Kidney capillary endothelial cell (primary cell): ENCODE measurements around the gene GEMIN4.
"Not testable (repeated sequence)": the region's sequence is repeated elsewhere in the genome, so short reads cannot be mapped to it uniquely, and the experiment has no call there.

Source experiments
- DNase-seq: peaks from one replicate; pipeline ENCODE4 v3.0.0-alpha.2; 2018; ENCODE audit warnings: low spot score

GEMIN4 gene

DNA sequence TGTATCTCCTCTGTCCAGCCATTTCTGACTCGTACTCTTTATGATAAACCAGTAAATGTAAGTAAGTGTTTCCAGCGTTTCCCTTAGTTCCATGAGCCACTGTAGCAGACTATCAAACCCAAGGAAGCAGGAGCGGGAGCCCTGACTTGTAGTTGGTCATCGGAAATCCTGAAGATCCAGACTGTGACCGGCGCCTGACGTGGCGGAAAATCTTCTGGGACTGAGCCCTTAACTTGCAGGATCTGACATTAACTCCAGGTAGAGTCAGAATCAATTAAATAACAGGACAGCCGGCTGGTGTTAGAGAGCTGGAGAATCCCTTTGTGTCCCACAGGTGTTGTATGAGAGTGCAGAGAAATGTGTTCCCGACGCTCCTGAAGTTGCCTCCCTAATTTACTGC is 26.0 kb upstream of the GEMIN4 start:
- DNase-seq: no peak

- DNase-seq: no peak
Measured at GRCh38 chr17:774313-774584, 22.2 kb upstream of the GEMIN4 start.

DNA sequence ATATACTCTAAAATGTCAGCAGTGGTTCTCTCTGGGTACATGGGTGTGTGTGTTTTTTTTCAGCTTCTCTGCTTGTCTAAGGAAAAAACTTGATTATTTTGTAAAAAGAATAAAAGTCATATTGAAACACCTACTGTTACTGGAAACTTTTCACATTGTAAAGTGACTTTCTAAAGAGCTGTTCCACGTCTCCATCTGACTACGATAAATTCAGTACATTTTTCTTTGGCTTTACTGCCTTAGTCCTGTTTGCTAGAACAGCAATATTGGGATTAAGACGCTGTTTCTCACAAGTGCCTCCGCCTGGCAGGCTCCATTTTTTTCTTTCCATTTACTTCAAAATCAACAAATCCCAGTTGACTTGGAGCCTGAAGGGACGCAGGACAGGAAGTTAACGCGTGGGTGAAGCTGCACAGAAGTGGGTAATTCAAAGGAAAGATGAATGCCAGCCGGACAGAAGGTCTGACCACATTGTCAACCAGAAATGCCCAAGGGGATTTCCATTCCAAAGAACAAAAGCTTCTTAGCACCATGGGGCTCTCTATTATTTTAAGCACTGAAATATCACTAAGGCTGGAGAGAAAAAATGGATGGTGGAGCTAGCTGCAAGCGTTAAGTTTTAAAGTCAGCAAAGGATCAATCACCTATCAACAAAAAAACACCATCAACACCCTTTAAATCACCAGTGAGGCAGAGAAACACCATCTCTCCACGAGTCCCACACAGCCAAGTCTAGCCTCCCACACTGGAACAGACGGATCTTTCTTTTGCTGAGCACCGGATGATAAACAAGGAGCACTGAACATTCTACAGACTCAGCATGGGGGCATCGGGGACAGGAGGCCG is 21.6 kb upstream of the GEMIN4 start:
- DNase-seq: no peak

DNA sequence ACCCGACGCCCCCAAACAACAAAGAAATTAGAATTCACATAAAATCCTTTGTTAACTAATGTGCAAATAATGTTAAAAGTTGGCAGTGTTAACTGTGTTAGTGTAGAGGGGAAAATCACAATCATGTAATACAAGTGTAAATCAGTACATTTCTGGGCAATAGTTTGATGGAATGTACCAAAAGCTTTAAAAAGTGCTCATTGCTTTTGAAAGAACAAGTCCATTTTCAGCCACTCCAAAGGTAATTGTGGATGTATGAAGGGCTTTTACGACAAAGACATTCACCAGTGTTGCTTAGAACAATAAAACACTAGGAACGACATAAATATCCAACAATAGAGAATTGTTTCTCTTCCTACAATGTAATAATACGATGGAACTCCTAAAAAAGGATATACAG is 21.0 kb upstream of the GEMIN4 start:
- DNase-seq: no peak

- no peak for DNase-seq
Measured at GRCh38 chr17:767076-767475, 15.0 kb upstream of the GEMIN4 start.

DNA sequence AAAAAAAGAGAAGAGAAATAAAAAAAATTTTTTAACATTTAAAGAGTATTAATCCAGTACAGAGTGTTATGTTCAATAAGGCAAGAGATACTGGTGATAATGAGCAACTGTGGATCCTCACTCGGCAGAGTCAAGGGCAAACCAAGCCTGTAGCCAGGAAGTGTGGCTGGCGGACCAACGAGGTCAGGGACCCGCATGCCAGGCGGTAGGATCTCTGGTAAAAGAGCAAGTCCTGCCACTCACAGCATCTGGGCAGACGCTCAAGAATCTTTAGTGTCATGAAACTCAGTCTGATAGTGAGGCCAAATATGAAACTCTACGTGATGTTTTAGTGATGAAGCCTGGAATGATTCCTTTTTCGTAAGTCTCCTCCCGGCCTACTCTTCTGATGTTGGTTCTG is 8.3 kb upstream of the GEMIN4 start:
- DNase-seq: no peak

GRCh38 chr17:759964-760363 is 7.9 kb upstream of the GEMIN4 start:
- no peak for DNase-seq

DNA sequence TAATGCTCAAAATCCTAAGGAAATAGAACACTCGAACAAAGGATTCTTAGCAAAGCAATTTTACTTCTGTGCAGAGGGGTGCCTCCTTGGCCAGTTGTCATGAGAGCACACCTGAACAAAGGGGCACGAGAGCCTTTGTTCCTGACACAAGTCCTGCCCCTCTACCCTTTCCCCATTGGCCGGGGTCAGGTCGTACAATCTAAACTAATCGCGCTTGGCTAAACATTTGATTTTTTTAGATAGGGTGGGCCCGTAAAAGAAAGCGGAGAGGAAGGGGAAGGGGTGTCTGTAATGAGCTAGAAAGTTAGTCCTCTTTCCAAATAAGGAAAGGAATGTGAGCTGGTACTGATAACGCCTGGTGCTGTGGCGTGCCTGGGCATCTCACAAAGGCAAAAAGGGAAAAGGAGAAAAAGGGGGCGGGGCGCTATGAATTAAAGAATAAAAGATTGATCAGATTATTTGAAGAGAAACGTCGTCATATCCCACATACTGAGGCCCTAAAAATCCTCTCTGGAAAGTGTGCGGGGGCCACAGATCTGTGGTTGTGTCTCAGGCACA is 4.0 kb upstream of the GEMIN4 start:
- DNase-seq: not testable (repeated sequence)

DNA sequence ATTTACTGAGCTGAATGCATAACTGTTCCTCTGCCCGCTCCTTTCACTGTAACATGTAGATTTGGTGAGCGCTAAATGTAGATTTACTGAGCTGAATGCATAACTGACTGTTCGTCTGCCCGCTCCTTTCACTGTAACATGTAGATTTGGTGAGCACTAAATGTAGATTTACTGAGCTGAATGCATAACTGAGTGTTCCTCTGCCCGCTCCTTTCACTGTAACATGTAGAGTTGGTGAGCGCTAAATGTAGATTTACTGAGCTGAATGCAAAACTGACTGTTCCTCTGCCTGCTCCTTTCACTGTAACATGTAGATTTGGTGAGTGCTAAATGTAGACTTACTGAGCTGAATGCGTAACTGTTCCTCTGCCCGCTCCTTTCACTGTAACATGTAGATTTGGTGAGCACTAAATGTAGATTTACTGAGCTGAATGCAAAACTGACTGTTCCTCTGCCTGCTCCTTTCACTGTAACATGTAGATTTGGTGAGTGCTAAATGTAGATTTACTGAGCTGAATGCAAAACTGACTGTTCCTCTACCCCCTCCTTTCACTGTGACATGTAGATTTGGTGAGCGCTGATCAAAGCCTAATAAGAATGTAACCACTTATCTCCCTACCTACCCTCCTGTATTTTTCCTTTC is 3.4 kb upstream of the GEMIN4 start:
- DNase-seq: not testable (repeated sequence)

- DNase-seq: no peak
Measured at GRCh38 chr17:753418-753817, 1.4 kb upstream of the GEMIN4 start.

- DNase-seq: no peak
Measured at GRCh38 chr17:752620-753219, 656 bp upstream of the GEMIN4 start.

- DNase-seq: no peak
Measured at GRCh38 chr17:751269-752001, 629 bp downstream of the GEMIN4 start.

DNA sequence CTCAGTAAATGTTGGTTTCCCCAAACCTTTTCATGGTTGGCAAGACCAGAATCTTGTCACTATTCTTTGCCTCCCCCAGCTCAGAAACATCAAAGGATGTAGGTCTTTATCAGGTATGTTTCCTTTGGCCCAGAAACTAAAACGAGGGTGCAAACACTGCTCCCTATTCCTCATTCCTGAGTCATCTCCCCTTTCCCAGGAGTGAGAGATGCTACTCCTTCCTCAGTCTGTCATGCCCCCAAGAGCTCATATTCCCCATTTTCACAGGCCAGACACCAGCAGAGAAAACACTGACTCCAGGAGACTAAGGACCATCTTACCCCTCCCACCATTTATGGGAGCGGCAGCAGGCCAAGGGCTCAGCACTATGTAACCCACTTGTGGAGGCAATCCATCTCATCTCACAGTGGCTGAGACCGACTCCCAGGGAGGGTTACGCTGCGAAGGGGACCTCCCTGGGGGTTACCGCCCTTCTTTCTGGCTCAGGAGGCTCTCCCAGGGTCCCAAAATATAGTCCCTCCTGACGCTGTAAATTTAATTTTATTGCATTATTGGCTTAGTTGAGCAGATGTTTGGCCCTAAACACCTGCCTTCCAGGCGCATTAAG is 1.5 kb downstream of the GEMIN4 start:
- DNase-seq: no peak

DNA sequence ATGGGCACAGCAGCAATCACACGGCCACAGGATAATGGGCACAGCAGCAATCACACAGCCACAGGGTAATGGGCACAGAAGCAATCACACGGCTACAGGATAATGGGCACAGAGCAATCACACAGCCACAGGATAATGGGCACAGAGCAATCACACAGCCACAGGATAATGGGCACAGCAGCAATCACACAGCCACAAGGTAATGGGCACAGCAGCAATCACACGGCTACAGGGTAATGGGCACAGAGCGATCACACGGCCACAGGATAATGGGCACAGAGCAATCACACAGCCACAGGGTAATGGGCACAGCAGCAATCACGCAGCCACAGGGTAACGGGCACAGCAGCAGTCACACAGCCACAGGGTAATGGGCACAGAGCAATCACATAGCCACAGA is 2.7 kb downstream of the GEMIN4 start:
- DNase-seq: not testable (repeated sequence)

DNA sequence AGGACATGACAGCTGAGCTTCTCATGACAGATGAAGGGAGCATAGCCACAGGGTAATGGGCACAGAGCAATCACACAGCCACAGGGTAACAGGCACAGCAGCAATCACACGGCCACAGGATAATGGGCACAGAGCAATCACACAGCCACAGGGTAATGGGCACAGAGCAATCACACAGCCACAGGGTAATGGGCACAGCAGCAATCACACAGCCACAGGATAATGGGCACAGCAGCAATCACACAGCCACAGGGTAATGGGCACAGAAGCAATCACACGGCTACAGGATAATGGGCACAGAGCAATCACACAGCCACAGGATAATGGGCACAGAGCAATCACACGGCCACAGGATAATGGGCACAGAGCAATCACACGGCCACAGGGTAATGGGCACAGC is 3.5 kb downstream of the GEMIN4 start:
- DNase-seq: not testable (repeated sequence)

DNA sequence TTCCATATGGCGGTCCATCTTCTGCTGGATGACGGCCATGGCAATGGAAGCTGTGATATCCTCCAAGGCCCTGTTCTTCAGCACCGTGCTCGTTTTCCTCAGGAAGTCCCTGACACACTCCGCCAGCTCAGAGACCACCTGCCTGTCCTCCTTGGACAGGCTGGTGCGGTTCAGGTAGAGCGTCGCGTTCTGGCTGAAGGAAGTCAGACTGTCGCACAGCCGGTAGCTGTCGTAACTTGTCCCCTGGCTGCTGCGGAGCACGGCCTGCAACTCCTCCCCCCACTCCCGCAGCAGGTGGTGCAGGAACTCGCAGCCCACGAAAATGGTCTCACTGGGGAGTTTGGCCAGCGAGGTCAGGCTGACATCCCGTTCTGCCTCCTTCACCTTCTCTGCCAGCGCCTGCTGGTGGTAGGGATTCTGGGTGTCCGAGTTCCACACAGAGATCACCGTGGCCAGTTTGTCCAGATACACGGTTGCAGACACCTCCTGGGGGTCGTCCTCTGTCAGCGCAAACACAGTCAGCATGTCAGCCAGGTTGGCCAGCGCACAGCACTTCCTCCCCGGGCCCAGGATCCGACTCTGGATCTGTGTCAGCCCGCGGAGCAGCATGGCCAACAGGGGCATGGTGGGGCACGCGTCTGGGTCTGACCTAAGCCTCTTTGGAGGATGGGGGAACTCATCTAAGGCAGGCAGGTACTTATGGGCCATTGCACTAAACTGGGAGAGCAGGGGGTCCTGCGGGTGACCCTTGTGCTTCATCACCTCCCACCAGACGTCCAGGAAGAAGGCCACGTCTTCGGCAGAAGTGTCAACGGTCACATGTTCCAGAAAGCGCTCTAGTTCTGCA is 5.1 kb downstream of the GEMIN4 start:
- DNase-seq: no peak

- no peak for DNase-seq
Measured at GRCh38 chr17:746181-746580, 5.9 kb downstream of the GEMIN4 start.

DNA sequence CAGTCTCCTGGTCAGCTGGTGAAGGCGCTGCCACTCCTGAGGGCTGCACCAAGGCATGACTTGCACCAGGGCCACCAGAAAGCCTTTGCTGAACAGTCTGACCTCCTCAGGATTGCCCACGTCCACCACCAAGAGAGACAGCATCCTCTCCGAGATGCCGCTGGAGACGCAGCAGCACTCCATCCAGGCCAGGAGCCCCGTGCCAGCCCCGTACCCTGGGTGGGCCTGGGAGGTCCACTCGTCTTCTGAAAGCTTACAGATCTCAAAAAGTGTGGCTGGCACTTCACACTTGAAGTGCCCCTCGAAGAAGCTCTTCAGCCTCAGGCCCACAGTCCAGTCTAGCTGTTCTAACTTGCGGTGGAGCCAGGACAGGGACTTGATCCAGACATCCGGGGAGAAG is 6.7 kb downstream of the GEMIN4 start:
- DNase-seq: no peak

- DNase-seq: no peak
Measured at GRCh38 chr17:744937-745336, 7.1 kb downstream of the GEMIN4 start.

- no peak for DNase-seq
Measured at GRCh38 chr17:743139-743538, 8.9 kb downstream of the GEMIN4 start.

- no peak for DNase-seq
Measured at GRCh38 chr17:742147-742793, 9.8 kb downstream of the GEMIN4 start.
